Occipital lobe (tissue), 3 donors: Measurements from ENCODE around the gene MDM4. TPM values are rescaled to one million over a fixed set of nuclear protein-coding genes. Genes with fewer than 3 reads are reported as not detected.

ENCODE experiments used
- DNase-seq: peaks from one replicate; lab custom pipeline; 2025; lab: John Stamatoyannopoulos, UW
- small RNA-seq: library from RNA; depleted of rRNA; stranded (forward); fragments of <200 nt; gene quantifications from one replicate; pipeline ENCODE3, GENCODE V24; 2014
- total RNA-seq: library from RNA; depleted of rRNA; stranded (reverse); fragments of >200 nt; gene quantifications from one replicate; pipeline ENCODE4 v1.2.3, GENCODE V29; 2014

The MDM4 gene
- total RNA-seq, 1 donor from 2014 or later, result 60.4 TPM

- DNase-seq, result no peak
Measured at GRCh38 chr1:204605791-204606190, 89.6 kb downstream of the MDM4 start.

Small RNAs within 50 kb of the gene (small RNA-seq; reads per million reads assigned to genes)
- 13.9 reads per million, percentile 93 among the genes with 10 or more reads in this experiment for gene RNA5SP74

Other genes starting within 250 kb of the MDM4 start
- 7.5 TPM for gene PLEKHA6, start 156.5 kb upstream of the MDM4 start, total RNA-seq
- 43.4 TPM for gene PPP1R15B, start 104.6 kb upstream of the MDM4 start, total RNA-seq
- gene PIK3C2B, start 21.6 kb upstream of the MDM4 start, total RNA-seq, result 31.0 TPM
- 12.8 TPM for gene LRRN2, start 169.3 kb downstream of the MDM4 start, total RNA-seq